NK-92 (cell line): Measurements from ENCODE around the gene SMIM36.
"Not testable (repeated sequence)": the region's sequence is repeated elsewhere in the genome, so short reads cannot be mapped to it uniquely, and the experiment has no call there.

Experiments
- DNase-seq: peaks from one replicate; lab custom pipeline; 2025; ENCODE audit not compliant: unreplicated experiment; lab: John Stamatoyannopoulos, UW

SMIM36 gene

GRCh38 chr17:55456307-55457240, 54.7 kb downstream of the SMIM36 start:
- DNase-seq = no peak

GRCh38 chr17:55454906-55455474, 56.3 kb downstream of the SMIM36 start:
- no peak for DNase-seq

- DNase-seq = no peak
Observed at GRCh38 chr17:55453839-55454557, 57.3 kb downstream of the SMIM36 start.

GRCh38 chr17:55452139-55452790, 59.0 kb downstream of the SMIM36 start:
- no peak for DNase-seq

GRCh38 chr17:55451758-55452138, 59.5 kb downstream of the SMIM36 start:
- DNase-seq = no peak

GRCh38 chr17:55451203-55451641, 60.0 kb downstream of the SMIM36 start:
- no peak for DNase-seq

GRCh38 chr17:55450232-55450825, 60.9 kb downstream of the SMIM36 start:
- no peak for DNase-seq

- DNase-seq = no peak
Observed at GRCh38 chr17:55448681-55449080, 62.6 kb downstream of the SMIM36 start.

GRCh38 chr17:55446581-55447205, 64.6 kb downstream of the SMIM36 start:
- DNase-seq = no peak

- not testable (repeated sequence) for DNase-seq
Observed at GRCh38 chr17:55446004-55446403, 65.2 kb downstream of the SMIM36 start.

GRCh38 chr17:55444471-55445441, 66.5 kb downstream of the SMIM36 start:
- no peak for DNase-seq

- no peak for DNase-seq
Observed at GRCh38 chr17:55443904-55444303, 67.3 kb downstream of the SMIM36 start.

- no peak for DNase-seq
Observed at GRCh38 chr17:55442953-55443683, 68.1 kb downstream of the SMIM36 start.

GRCh38 chr17:55442462-55442861, 68.8 kb downstream of the SMIM36 start:
- DNase-seq = no peak

GRCh38 chr17:55441544-55441943, 69.7 kb downstream of the SMIM36 start:
- DNase-seq = no peak

- no peak for DNase-seq
Observed at GRCh38 chr17:55440391-55440790, 70.9 kb downstream of the SMIM36 start.

- no peak for DNase-seq
Observed at GRCh38 chr17:55437159-55437605, 74.1 kb downstream of the SMIM36 start.
